OCI-M2 (cell line): Measurements from ENCODE around the gene CALY.

ENCODE experiments used
- DNase-seq: peaks from one replicate; lab custom pipeline; 2025; ENCODE audit not compliant: unreplicated experiment; lab: John Stamatoyannopoulos, UW

The CALY gene

DNA sequence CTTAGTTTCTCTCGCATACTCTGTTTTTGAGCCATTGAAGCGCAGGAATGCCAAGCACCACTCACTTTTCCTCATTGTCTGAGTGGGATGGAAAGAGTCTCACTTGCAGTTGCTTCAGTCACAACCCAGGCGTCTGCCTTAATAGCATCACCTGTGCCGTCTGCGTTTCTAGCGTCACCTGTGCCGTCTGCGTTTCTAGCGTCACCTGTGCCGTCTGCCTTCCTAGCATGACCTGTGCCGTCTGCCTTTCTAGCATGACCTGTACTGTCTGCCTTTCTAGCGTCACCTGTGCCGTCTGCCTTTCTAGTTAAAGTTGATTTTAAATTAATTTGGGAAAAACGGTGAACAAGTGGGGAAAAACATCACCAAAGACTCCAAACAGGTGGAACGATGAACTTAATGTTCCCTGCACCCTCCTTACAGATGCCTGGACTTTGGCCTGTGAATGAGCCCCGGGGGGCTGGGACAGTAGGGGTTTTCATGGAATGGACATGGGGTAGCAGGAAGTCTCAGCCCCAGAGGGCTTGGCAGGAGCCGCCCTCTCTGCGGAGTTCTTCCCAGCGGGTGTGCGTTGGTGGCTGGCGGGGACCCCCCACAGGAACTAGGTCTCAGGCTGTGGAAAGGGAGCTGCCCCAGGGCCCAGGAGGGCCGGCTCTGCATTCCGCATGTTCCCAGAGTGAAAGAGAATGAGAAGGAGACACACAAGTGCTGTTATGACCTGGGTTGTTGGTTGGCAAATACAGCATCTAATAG is 24.5 kb downstream of the CALY start:
- DNase-seq: no peak

GRCh38 chr10:133311570-133311969 is 25.1 kb downstream of the CALY start:
- no peak for DNase-seq

DNA sequence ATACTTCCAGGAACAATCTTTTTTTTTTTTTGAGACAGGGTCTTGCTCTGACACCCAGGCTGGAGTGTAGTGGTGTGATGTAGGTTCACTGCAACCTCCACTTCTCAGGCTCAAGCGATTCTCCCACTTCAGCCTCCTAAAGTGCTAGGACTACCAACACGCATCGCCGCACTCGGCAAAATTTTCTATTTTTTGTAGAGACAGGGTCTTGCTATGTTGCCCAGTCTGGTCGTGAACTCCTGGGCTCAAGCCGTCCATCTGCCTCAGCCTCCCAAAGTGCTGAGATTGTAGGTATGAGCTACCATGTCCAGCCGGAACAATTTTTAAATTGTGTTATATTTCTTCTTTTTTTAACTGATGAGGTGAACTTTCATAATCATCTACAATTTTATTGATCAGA is 25.9 kb downstream of the CALY start:
- DNase-seq: no peak

DNA sequence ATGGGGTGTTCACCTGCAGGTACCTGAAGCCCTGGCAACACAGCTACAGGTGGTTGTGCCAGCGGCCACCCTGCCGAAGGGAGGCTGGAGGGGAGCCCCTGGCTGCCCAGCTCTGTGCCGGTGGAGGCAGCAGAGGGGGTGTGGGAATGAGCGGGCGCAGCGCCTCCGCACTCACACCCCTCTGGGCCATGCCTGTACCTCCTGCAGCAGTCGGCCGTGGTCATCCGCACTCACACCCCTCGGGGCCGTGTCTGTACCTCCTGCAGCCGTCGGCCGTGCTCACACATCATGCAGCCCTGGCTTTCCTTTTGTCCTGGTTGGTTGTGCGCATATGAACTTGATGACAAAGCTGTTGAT is 26.3 kb downstream of the CALY start:
- DNase-seq: no peak

DNA sequence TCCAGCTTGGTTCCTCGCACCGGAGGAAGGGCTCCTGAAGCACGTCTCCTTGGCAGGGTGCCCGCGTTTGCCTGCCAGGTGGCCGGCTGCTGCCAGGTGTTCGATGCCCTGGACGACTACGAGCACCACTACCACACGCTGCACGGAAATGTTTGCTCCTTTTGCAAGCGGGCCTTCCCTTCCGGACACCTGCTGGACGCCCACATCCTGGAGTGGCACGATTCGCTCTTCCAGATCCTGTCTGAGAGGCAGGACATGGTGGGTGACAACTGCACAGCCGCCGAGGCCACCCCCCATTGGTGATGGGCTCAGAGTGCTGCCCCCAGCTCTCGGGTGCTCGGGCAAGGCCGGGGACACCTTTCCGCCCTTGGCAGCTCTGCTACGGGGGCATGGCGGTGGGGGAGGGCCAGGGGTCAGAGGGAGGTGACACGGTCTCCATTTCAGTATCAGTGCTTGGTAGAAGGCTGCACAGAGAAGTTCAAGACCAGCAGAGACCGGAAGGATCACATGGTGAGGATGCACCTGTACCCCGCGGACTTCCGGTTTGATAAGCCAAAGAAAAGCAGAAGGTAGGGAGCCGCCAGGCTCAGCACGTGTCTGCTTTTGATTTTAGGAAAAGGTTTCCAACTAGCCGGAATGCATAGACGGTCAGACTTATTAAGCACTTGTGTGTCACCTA is 26.8 kb downstream of the CALY start:
- DNase-seq: no peak

- no peak for DNase-seq
Observed at GRCh38 chr10:133309100-133309719, 27.5 kb downstream of the CALY start.

DNA sequence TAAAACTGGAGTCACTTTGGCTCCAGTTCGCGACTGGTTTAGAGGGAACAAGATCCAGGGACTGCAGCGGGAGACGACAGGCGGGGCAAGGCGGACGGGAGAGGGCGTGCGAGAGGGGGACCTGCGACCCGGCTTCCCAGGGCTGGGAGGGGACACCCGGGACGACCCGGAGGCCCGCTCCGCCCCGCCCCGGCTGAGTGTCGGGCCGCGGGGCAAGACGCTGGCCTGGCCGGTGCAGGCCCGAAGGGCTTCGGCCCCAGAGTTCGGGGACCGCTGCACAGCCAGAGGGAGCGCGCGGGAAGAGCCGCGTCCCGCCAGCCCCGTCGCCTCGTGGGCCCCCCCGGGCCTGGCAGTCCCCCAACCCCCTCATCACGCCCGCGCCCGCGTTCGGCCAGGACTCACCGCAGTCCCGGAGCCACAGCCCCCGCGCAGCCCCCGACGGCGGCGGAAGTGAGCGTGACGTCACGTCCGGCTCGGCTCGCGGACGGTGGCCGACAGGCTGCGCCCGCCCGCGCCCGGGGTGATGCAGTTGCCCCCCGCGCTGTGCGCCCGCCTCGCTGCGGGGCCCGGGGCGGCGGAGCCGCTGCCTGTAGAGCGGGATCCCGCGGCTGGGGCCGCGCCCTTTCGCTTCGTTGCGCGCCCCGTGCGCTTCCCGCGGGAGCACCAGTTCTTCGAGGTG is 28.1 kb downstream of the CALY start, which contains the start of the genes TUBGCP2 and ZNF511:
Gene TUBGCP2, minus strand, starts transcription at position 452 of the 679 bp plus-strand sequence. CDS start 5,931 bp downstream, outside the sequence.
Gene ZNF511, plus strand, starts transcription at position 494 of the 679 bp plus-strand sequence. Its CDS starts 30 bp downstream, at position 524.
- no peak for DNase-seq

DNA sequence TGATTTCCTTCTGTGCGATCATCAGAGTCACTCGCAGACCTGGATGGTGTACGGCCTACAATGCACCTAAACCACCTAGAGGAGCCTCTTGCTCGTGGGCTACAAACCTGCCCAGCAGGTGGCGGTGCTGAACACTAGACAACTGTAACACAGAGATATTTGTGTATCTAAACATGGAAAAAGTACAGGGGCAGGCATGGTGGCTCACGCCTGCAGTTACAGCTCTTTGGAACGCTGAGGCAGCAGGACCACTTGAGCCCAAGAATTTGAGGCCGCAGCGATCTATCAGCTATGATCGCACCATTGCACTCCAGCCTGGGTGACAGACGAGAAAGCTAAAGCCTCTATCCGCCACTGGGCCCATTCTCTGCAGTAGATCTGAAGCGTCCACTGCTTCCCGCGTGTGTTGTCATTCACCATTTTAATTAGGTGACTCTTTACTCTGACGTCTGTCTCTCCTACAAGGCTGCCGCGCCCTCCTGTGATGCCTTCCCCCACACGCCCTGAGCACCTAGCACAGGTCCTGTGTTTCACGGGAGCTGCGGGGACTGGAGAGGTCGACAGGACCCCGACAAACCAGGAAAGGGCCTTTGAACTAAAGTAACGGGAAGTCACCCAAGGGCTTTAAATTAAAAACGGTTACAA is 28.8 kb downstream of the CALY start:
- DNase-seq: no peak

DNA sequence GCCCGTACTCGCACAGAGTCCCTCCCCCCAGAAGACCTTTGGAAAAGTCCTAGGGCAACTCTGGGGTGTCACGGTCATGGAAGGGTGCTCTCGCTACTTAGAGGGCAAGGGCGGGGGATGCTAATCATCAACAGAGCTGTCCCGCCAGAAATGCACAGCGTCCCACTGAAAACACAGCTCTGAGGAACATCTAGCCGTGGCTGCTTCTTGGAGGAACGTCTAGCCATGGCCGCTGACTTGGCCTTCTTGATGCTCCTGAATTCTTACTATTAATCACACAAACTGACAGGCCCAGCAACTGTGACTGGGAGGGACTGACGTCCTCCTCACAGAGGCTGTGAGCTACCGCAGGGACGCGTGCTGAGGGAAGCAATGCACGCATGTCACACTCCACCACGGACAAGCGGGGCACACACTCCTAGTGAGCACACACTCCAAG is 29.7 kb downstream of the CALY start:
- no peak for DNase-seq

GRCh38 chr10:133306097-133306476 is 30.6 kb downstream of the CALY start:
- DNase-seq: no peak

GRCh38 chr10:133303206-133303605 is 33.5 kb downstream of the CALY start:
- DNase-seq: no peak

- DNase-seq: no peak
Observed at GRCh38 chr10:133302230-133302629, 34.5 kb downstream of the CALY start.

GRCh38 chr10:133299738-133300137 is 37.0 kb downstream of the CALY start:
- DNase-seq: no peak

DNA sequence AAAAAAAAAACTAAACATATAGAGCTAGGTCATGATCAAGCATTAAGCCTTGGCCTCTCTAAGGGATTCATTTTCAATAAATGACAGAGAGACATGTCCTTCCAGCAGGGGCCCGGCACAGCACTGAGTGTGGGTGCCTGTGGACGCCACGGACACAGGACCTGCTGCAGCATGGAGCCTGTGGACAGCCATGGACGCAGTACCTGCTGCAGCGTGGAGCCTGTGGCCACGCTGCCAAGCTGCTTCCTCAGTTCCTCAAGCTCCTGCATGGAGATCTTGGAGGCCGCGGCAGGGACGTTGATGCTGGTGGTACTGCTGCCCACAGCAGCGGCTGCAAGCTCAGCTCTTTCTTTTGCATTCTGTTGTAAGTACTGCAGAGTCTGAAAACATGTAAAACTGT is 37.5 kb downstream of the CALY start:
- DNase-seq: no peak

GRCh38 chr10:133298466-133298865 is 38.2 kb downstream of the CALY start:
- DNase-seq: no peak

- DNase-seq: no peak
Observed at GRCh38 chr10:133297504-133297903, 39.2 kb downstream of the CALY start.

GRCh38 chr10:133295426-133296320 is 41.0 kb downstream of the CALY start:
- DNase-seq: no peak

DNA sequence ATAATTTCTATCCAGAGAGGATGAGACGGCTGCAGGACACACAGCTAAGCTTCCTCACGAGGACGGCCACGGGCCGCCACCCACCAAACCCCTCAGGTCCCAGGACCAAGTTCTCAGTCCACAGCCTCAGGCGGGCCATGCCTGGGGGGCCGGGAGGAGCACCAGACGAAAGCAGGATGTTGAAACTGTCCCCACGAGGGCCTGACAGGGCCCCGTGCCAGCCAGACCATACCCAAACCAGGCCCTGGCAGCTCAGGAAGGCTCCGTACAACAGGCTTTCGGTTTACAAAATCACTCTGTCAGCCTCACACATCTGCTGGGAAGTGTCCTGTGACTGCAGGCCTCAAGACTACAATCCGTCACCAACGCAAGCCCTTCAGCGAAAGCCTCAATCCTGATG is 42.5 kb downstream of the CALY start:
- DNase-seq: no peak

GRCh38 chr10:133293810-133294119 is 42.9 kb downstream of the CALY start:
- no peak for DNase-seq
